CD4-positive, alpha-beta T cell treated with Interferon gamma for 1 hour (primary cell): ENCODE data around the gene SH3RF1.
"Not testable (repeated sequence)": the region's sequence is repeated elsewhere in the genome, so short reads cannot be mapped to it uniquely, and the experiment has no call there.

Source experiments
- DNase-seq: peaks from one replicate; pipeline ENCODE4 v3.0.0-alpha.2; 2020

The SH3RF1 gene

DNA sequence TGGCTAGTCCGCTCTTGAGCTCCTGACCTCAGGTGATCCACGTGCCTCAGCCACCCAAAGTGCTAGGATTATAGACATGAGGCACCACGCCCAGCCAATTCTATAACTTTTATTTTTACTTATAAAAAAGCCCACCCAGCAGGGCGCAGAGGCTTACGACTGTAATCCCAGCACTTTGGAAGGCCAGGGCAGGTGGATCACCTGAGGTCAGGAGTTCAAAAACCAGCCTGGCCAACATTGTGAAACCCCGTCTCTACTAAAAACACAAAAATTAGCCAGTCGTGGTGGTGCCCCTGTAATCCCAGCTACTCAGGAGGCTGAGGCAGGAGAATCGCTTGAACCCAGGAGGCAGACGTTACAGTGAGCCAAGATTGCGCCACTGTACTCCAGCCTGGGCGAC lies 73.5 kb downstream of the SH3RF1 start:
- not testable (repeated sequence) for DNase-seq

DNA sequence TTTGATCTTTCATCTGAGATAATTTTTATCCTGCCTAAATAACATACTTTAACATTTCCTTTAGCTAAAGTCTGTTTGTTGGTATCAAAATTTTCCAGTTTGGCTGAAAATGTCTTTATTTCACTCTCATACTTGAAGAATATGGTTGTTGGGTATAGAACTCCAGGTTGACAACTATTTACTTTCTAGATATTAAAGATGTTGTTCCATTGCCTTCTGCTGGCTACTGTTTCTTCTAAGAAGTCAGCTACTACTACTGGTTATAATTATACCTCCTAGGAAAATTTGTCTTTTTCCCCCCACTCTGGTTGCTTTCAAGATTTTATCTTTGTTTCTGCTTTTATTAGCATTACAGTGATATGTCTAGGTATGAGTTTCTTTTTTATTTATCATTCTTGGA lies 75.7 kb downstream of the SH3RF1 start:
- DNase-seq = no peak

DNA sequence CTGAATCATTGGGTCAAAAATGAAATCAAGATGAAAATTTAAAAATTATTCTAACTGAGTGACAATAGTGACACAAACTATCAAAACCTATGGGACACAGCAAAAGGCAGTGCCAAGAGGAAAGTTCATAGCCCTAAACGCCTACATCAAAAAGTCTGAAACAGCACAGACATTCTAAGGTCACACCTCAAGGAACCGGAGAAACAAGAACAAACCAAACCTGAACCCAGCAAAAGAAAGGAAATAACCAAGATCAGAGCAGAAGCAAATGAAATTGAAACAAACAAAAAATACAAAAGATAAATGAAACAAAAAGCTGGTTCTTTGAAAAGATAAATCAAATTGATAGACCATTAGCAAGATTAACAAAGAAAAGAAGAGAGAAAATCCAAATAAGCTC lies 80.8 kb downstream of the SH3RF1 start:
- DNase-seq = not testable (repeated sequence)

GRCh38 chr4:169189372-169189771 lies 81.4 kb downstream of the SH3RF1 start:
- no peak for DNase-seq

- no peak for DNase-seq
Observed at GRCh38 chr4:169188204-169188603, 82.6 kb downstream of the SH3RF1 start.

GRCh38 chr4:169185133-169185956 lies 85.4 kb downstream of the SH3RF1 start:
- no peak for DNase-seq

- no peak for DNase-seq
Observed at GRCh38 chr4:169184686-169185085, 86.1 kb downstream of the SH3RF1 start.

DNA sequence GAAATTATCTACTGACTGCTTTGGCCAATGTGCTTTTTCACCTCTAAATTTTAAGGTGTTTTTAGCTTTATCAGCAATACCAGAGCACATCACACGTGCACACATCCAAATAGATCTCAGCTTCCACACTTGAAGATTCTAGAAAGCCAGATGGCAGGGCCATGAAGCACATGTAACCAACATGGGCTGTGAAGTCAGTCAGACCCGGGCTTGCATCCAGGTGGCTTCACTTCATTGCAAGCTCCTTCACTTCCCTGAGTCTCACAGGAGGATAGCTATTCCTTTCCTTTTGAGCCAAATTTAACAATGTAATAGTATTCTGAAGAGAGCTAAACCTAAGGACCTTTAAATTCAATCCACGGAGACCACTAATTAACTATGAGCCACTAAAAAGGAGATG lies 86.5 kb downstream of the SH3RF1 start:
- DNase-seq = no peak

DNA sequence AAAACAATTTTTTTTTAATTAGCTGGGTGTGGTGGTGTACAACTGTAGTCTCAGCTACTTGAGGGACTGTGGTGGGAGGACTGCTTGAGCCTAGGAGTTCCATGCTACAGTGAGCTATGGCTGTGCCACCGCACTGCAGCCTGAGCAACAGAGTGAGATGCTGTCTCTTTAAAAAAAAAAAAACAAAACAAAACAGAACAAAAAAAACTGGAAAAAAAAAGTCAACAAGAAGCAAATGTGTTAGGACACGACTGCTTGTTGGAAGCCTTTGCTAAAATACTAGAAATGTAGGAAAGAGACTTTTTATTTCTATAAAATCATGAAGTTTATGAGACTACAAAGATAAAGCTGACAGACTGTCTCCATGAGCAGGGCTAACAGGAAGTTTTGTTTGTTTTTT lies 87.2 kb downstream of the SH3RF1 start:
- DNase-seq = no peak

- DNase-seq = no peak
Observed at GRCh38 chr4:169179609-169180521, 90.9 kb downstream of the SH3RF1 start.

GRCh38 chr4:169178092-169178491 lies 92.7 kb downstream of the SH3RF1 start:
- not testable (repeated sequence) for DNase-seq

DNA sequence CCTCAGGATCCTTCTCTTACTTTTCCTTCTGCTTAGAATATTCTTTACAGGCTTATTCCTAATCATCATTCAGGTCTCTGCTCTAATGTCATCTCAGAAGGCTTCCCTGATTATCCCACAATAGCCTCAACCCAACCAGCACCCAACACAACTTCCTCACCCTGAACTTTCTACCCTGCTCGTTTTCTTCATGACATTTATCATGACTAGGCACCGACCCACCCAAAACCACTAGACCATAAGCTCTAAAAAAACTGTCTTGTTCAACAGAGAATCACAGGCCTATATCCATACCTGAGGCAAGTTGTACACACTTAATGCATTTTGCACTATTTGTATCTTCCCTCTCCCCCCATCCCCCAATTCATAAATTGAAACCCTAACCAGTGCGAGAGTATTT lies 95.3 kb downstream of the SH3RF1 start:
- DNase-seq = no peak

GRCh38 chr4:169175035-169175434 lies 95.7 kb downstream of the SH3RF1 start:
- no peak for DNase-seq

- no peak for DNase-seq
Observed at GRCh38 chr4:169174247-169174646, 96.5 kb downstream of the SH3RF1 start.

DNA sequence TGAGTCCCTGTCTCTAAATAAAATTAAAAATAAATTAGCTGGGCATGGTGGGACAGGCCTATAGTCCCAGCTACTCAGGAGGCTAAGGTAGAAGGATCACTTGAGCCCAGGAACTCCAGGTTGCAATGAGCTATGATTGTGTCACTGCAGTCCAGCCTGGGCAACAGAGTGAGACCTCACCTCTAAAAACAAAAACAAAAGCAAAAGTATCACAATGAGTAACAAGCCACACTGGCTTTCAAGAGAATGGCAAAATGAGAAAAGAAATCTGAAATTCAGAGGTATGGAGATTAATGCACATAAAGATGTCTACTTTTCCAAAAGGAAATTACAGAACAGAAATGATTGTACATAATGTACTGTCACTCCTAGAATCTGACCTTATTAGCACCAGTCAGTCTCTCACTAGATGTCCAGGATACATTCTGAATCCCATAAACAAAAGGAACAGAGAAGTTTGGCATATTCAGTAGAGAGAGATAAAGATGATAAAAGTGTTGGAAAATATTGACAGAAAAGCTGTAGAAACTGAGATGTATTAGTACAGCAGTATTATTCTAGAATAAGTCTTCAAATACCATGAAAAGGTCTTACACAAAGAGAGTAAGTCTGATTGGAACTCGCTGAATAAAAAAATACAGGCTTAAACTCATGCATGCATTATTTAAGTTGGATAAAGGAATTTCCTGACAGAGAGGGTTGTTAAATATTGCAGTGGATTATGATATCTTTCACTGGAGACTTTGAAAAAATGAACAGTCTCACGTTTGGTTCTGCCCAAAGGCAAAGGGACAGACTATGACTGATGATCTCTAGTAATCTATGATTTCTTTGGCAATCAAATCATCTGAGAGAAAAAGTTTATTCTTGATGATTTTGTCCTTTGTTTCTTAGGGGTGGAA lies 102.5 kb downstream of the SH3RF1 start:
- no peak for DNase-seq

DNA sequence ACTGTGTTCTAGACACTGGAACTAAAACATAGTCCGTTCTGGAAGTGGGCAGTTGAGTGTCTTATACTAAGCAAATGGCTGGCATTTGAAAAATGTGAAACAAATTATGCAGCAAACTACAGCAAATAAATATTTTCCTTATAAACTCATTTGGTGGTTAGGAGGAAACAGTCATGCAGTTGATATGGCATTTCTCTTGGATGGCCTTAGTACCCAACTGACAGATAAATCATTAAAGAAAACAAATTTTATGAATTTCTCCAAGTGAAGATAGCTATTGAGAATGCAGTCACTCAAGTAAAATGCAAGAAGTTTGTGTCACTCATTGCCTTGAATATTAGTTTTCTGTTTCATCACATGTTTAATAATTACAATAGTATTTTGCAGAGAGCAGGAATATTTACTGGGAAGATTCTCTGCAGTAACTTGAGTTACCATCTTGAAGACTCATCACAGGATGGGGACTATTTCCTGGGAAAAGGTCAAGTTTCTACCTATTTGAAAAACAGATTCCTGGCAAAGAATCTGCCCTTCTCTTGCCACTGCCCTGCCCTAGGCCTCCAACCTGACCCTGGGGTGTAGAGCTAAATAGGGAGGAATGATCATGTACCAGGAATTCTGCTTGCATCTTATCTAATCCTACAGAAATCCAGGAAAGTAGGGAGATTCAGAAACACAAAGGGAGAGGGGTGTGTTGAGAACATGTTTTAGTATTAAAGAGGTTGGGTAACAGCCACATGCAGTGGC lies 105.9 kb downstream of the SH3RF1 start:
- no peak for DNase-seq

DNA sequence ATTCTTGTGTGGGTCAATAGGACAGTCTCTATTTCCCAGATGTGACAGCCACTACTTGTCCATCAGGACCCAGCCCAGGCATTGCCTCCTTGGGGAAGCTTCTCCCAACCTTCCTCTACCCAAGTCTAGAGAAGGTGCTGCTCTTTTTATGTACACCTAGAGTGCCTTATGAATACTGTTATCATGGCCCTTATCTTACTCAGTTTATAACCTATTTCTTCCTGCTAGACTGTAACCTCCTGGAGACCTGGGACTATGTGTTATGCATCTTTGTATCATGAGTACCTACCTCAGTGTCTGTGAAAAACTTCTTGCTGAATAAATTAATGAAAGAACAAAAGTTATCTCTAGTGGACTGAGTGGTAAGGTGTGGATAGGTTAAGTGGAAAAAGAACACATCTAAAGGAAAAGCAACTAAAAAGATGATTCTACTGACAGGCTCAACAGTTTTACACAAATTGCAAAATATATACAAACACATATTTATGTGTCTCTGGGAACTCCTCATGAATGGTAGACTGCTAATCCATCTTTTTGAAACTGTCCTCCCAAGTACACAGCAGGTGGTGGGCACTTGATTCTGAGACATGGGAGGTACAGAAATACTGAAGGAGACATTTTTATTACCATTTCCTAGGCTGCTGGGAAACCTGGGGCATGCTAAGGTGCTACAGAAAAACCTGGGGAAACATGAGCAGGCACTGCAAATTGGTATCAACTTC lies 106.6 kb downstream of the SH3RF1 start:
- no peak for DNase-seq

DNA sequence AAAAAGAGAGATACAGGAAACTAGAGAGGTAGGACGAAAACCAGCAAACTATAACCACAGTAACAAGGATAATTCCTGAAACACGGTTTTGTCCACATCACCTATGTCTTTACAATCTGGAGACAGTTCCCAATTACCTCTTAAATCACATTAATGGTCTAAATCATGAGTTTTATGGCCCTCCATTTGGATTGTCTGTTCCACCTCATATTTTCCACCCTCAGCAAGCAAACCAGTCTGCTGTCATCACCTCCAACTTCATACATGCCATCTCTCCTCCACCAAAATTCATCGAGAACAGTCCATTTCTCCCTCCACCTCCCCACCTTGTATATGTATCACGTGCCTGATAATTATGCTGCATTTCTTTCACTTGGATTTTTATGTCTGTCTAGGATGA lies 107.3 kb downstream of the SH3RF1 start:
- no peak for DNase-seq

DNA sequence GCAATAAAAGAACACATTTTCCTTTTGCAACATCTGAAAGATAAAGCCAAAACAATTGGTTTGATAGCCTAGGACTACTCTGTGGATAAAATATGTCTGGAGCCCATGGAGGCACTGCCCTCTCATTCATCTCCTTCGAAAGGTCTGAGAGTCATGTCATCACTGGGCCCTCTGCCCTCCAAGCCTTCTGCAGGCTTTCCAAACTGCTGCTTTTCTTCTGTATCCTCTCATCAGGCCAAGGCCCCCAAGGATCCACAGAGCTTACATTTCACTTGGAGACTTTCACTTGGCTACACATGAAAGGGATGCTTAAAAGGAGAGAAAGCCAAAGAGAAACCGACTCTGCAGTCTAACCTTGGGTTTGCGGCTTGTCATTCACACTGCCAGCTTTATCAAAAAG lies 109.9 kb downstream of the SH3RF1 start:
- DNase-seq = no peak

GRCh38 chr4:169159624-169160171 lies 111.1 kb downstream of the SH3RF1 start:
- DNase-seq = no peak

- DNase-seq = no peak
Observed at GRCh38 chr4:169158861-169159260, 111.9 kb downstream of the SH3RF1 start.
